Heart right ventricle (tissue), 16 donors: ENCODE data around the gene SDR9C7. TPM values are rescaled to one million over a fixed set of nuclear protein-coding genes. Genes with fewer than 3 reads are reported as not detected.
"Not testable (repeated sequence)": the region's sequence is repeated elsewhere in the genome, so short reads cannot be mapped to it uniquely, and the experiment has no call there.

Source experiments
- ATAC-seq, 8 donors: fragments of 200-7000 bp; cut with Tn5 transposase; one replicate each; pipeline ENCODE4 v1.9.1; 2020; ENCODE audit warnings: mild to moderate bottlenecking in 8 of 8, moderate library complexity in 8 of 8, moderate number of reproducible peaks in 1 of 8
- DNase-seq, 2 donors: peaks; one replicate each; pipeline ENCODE4 v3.0.0-alpha.2; 2020
- H3K27ac ChIP-seq, 10 donors: fragments of 200-600 bp; sonication (generic) in 2 of 10; one replicate each; pipeline versions ENCODE4 v1.5.0 to v1.8.0; 2020 to 2022; ENCODE audit warnings: mild to moderate bottlenecking in 3 of 10
- H3K27me3 ChIP-seq, 7 donors: fragments of 200-600 bp; one replicate each; pipeline ENCODE4 v1.8.0; 2021 to 2022; ENCODE audit warnings: mild to moderate bottlenecking in 2 of 7
- H3K36me3 ChIP-seq, 9 donors: fragments of 200-600 bp; sonication (generic) in 1 of 9; one replicate each; pipeline versions ENCODE4 v1.5.0 to v1.8.0; 2020 to 2022; ENCODE audit warnings: mild to moderate bottlenecking in 2 of 9
- H3K4me1 ChIP-seq, 9 donors: fragments of 200-600 bp; sonication (generic) in 1 of 9; one replicate each; pipeline versions ENCODE4 v1.5.0 to v1.8.0; 2020 to 2022; ENCODE audit warnings: mild to moderate bottlenecking in 4 of 9
- H3K4me3 ChIP-seq, 10 donors: fragments of 200-600 bp; sonication (generic) in 2 of 10; one replicate each; pipeline versions ENCODE4 v1.5.0 to v1.8.0; 2020 to 2022; ENCODE audit warnings: mild to moderate bottlenecking in 7 of 10, moderate library complexity in 2 of 10
- H3K9me3 ChIP-seq, 11 donors: fragments of 200-600 bp in 10 of 11; sonication (generic) in 2 of 11; one replicate each; pipeline versions ENCODE4 v1.5.0 to v1.8.0; 2013 to 2022; ENCODE audit warnings: mild to moderate bottlenecking in 2 of 11, control low read depth in 1 of 11, moderate library complexity in 1 of 11
- WGBS, 2 donors: extraction: QIAGEN DNeasy Blood & Tissue Kit; methylation state at CpG; one replicate each; pipeline ENCODE4 v1.1.7; 2013; ENCODE audit warnings: inconsistent platforms in 1 of 2; 5-methylcytosine and 5-hydroxymethylcytosine counted together
- intact Hi-C, 10 donors: fragments of 100-400 bp; cut with DNase I; formaldehyde crosslinking; loops; one replicate each; pipeline versions ENCODE4 v1.11.1 to v1.14.2; 2022
- polyA plus RNA-seq, 2 donors: library from polyadenylated mRNA; stranded (reverse); fragments of 200-250 nt; gene quantifications; one replicate each; pipeline ENCODE4 v1.2.3, GENCODE V29; 2013
- total RNA-seq, 10 donors: library from RNA; stranded (reverse); fragmentation: NEBNext Ultra II Directional in 3 of 10; extraction: Animal tissue kit (Norgen Biotek cat#: 25700) in 3 of 10; gene quantifications; one replicate each; pipeline versions ENCODE4 v1.2.1 to v1.2.4, GENCODE V29; 2021 to 2023
- TF ChIP-seq, protein P1 (sequence below), 9 donors: fragments of 200-600 bp; sonication (generic) in 2 of 9; IDR thresholded peaks; one replicate each; pipeline versions ENCODE4 v1.5.0 to v1.8.0; 2021 to 2022; ENCODE audit warnings: antibody characterized with exemption in 9 of 9, mild to moderate bottlenecking in 5 of 9, moderate library complexity in 1 of 9
- donor health status: Arrhythmogenic right ventricular cardiomyopathy.
- donor health status: ischemic (EF 13 %, LVEDD 7.1; RV severe dilation, severe dysfunction).
- donor health status: healthy with polysubstance abuse.
- donor health status: DM: no; HTN: yes; CAD: no.
- donor health status: DM: no; HTN: no; CAD: no.
- donor health status: ischemic (EF 25% LVEDD 6.9; RV normal size, moderate dysfunction).
- donor health status: ischemic (EF 25% LVEDD 5.7; RV mildly dilated, moderate dysfunction).
- donor health status: healthy.
- donor health status: DM: yes; HTN: yes; CAD: no.
- donor health status: Ischemic cardiomyopathy.
- donor health status: ischemic (EF 35%, LVEDD 5.7; RV mildly dilated, moderate dysfunction).
- donor health status: nonischemic (EF 11% LVEDD 7.7; RV severe dilation, severe dysfunction).
- donor health status: DM: yes; HTN: yes; CAD: no.
- donor health status: PGD.
- donor health status: ischemic (EF 29% LVEDD 5.4; RV normal size, mild dysfunction).
- donor health status: nonischemic (EF 23%, LVEDD 6.1; RV moderate dilation, normal function).

Gene SDR9C7
- total and polyA plus RNA-seq, 12 donors = 0.04 to 0.29 (median 0.21) TPM; not detected in 8

DNA sequence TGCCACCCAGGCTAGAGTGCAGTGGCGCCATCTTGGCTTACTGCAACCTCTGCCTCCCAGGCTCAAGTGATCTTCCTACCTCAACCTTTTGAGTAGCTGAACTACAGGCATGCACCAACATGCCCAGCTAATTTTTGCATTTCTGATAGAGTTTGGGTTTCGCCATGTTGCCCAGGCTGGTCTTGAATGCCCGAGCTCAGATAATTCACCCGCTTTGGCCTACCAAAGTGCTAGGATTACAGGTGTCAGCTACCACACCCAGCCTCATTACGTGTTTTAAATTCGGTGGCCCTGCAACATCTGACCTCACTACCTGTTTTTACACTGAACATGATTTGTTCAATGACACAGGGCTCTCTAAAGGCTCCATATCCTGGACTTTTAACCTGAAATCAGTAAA is 46.1 kb upstream of the SDR9C7 start:
- no peak for DNase-seq
- no peaks in the 10 kb centered on the region for H3K9me3 ChIP-seq
- no peak overlapping the region for H3K27ac ChIP-seq
- 95% methylated on average over 6 of the region's 6 CpGs for WGBS, 2 donors
- no peaks in the 10 kb centered on the region for H3K36me3 ChIP-seq
- ATAC-seq = no peak
- H3K4me1 ChIP-seq = no peaks in the 10 kb centered on the region
- H3K27me3 ChIP-seq = no peaks in the 10 kb centered on the region
- intact Hi-C loops = loop anchor here in 1 of 10 donors (10.0 kb wide), 1 partner anchor 145 kb away; no protein-coding TSS in a partner anchor
- no peak overlapping the region for H3K4me3 ChIP-seq
- TF ChIP-seq, protein P1, sequence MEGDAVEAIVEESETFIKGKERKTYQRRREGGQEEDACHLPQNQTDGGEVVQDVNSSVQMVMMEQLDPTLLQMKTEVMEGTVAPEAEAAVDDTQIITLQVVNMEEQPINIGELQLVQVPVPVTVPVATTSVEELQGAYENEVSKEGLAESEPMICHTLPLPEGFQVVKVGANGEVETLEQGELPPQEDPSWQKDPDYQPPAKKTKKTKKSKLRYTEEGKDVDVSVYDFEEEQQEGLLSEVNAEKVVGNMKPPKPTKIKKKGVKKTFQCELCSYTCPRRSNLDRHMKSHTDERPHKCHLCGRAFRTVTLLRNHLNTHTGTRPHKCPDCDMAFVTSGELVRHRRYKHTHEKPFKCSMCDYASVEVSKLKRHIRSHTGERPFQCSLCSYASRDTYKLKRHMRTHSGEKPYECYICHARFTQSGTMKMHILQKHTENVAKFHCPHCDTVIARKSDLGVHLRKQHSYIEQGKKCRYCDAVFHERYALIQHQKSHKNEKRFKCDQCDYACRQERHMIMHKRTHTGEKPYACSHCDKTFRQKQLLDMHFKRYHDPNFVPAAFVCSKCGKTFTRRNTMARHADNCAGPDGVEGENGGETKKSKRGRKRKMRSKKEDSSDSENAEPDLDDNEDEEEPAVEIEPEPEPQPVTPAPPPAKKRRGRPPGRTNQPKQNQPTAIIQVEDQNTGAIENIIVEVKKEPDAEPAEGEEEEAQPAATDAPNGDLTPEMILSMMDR (IDR thresholded peaks at IDR 0.05) = no peak

- TF ChIP-seq, protein P1 (IDR thresholded peaks at IDR 0.05) = no peak
- no peak for DNase-seq
- 93 to 98% methylated on average over 3 of the region's 3 CpGs for WGBS, 2 donors
- ATAC-seq = no peak
- intact Hi-C loops = loop anchor here in 1 of 10 donors (10.0 kb wide), 1 partner anchor 145 kb away; no protein-coding TSS in a partner anchor
- no peaks in the 10 kb centered on the region for H3K36me3 ChIP-seq
- H3K4me1 ChIP-seq = no peaks in the 10 kb centered on the region
- H3K27me3 ChIP-seq = no peaks in the 10 kb centered on the region
- H3K9me3 ChIP-seq = no peaks in the 10 kb centered on the region
- H3K4me3 ChIP-seq = no peak overlapping the region
- H3K27ac ChIP-seq = no peak overlapping the region
Measured at GRCh38 chr12:56979628-56980027, 45.4 kb upstream of the SDR9C7 start.

DNA sequence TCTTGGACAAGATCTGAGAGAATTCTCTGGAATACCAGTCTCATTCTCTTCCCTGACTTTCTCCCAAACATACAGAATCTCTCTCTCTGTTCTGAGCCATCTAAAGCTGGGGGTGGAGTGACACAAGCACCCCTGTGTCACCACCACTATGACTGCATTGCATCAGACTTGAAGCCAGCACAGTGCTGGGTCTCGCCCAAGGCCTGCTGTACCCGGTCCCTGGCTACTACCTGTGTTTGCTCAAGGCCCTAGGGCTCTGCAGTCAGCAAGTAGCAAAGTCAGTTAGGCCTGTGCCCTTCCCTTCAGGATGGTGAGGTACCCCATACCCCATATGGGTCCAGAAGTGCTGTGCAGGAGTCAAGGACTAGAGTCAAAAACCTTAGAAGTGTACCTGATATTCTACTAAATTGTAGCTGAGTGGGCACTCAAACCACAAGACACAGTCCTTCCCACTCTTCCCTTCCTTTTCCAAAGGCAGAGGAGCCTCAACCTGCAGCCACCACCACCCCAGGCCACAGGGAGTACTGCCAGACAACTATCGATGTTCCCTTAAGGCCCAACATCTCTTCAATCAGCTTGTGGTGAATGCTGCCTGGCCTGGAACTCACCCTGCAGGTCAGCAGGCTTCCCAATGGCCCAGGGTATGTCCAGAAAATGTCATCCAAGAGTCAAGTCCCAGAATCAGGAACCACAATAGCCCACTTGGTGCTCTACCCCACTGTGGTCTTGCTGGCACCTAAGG is 44.4 kb upstream of the SDR9C7 start:
- intact Hi-C loops = no loop called here
- 92 to 94% methylated on average over 3 of the region's 3 CpGs for WGBS, 2 donors
- TF ChIP-seq, protein P1 (IDR thresholded peaks at IDR 0.05) = no peak
- Histone ChIP-seq H3K27ac (no peak overlapping the region), H3K27me3 (no peaks in the 10 kb centered on the region), H3K36me3 (no peaks in the 10 kb centered on the region), H3K4me1 (no peaks in the 10 kb centered on the region), H3K4me3 (no peak overlapping the region), H3K9me3 (peaks cover 0 to 4% (median 0%) of the 10 kb centered on the region in 11 donors)
- ATAC-seq (no peak), DNase-seq (no peak)

DNA sequence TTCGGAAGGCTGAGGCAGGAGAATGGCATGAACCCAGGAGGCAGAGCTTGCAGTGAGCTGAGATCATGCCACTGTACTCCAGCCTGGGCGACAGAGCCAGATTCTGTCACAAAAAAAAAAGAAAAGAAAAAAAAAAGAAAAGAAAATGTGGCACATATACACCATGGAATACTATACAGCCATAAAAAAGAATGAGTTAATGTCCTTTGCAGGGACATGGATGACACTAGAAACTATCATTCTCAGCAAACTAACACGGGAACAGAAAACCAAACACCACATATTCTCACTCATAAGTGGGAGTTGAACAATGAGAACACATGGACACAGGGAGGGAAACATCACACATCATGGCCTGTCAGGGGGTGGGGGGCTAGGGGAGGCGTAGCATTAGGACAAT is 43.2 kb upstream of the SDR9C7 start:
- WGBS, 2 donors = 77 to 88% methylated on average over 4 of the region's 4 CpGs
- H3K9me3 ChIP-seq, H3K36me3 ChIP-seq, ATAC-seq, DNase-seq, H3K27ac ChIP-seq, H3K4me3 ChIP-seq, H3K4me1 ChIP-seq, intact Hi-C loops, H3K27me3 ChIP-seq: not testable (repeated sequence)

DNA sequence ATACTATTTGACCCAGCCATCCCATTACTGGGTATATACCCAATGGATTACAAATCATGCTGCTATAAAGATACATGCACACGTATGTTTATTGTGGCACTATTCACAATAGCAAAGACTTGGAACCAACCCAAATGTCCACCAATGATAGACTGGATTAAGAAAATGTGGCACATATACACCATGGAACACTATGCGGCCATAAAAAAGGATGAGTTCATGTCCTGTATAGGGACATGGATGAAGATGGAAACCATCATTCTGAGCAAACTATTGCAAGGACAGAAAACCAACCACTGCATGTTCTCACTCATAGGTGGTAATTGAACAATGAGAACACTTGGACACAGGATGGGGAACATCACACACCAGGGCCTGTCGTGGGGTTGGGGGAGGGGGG is 40.0 kb upstream of the SDR9C7 start:
- H3K27me3 ChIP-seq, DNase-seq, H3K4me3 ChIP-seq, intact Hi-C loops, H3K36me3 ChIP-seq, ATAC-seq, H3K4me1 ChIP-seq, H3K27ac ChIP-seq: not testable (repeated sequence)
- WGBS, 2 donors = 85 to 88% methylated on average over 3 of the region's 3 CpGs
- peaks cover 0 to 15% (median 0%) of the 10 kb centered on the region in 11 donors for H3K9me3 ChIP-seq

DNA sequence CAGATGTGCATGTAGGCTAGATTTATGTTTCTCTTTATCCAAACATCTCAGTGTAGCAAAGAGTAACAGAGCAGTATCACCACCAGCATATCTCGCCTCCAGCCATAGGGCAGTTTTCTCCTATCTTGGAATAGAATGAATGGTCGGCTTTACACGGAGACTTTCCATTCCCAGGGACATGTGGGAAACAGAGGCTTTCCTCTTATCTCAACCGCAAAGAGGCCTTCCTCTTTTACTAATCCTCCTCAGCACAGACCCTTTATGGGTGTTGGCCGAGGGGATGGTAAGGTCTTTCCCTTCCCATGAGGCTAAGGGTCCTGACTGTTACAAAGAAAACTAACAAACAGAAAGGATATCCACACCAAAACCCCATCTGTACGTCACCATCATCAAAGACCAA is 34.7 kb upstream of the SDR9C7 start:
- ATAC-seq, H3K4me3 ChIP-seq, H3K36me3 ChIP-seq, DNase-seq, H3K4me1 ChIP-seq, H3K27ac ChIP-seq, H3K27me3 ChIP-seq, intact Hi-C loops: not testable (repeated sequence)
- H3K9me3 ChIP-seq = peaks cover 0 to 21% (median 0%) of the 10 kb centered on the region in 11 donors
- WGBS, 2 donors = 59 to 63% methylated on average over 6 of the region's 6 CpGs

- ATAC-seq, H3K27me3 ChIP-seq, DNase-seq, H3K4me1 ChIP-seq, H3K27ac ChIP-seq, H3K4me3 ChIP-seq, H3K36me3 ChIP-seq, intact Hi-C loops: not testable (repeated sequence)
- WGBS, 2 donors = 93 to 96% methylated on average over 15 of the region's 15 CpGs
- peaks cover 0 to 17% (median 0%) of the 10 kb centered on the region in 11 donors for H3K9me3 ChIP-seq
Measured at GRCh38 chr12:56965997-56966642, 31.9 kb upstream of the SDR9C7 start.

GRCh38 chr12:56965124-56965523 is 30.9 kb upstream of the SDR9C7 start:
- ATAC-seq = not testable (repeated sequence)
- WGBS, 2 donors = 93 to 98% methylated on average over 3 to 4 of the region's 4 CpGs

More at GRCh38 chr12:56965124-56965523, 30.9 kb upstream of the SDR9C7 start:
- H3K27ac ChIP-seq, H3K36me3 ChIP-seq, H3K4me1 ChIP-seq, H3K27me3 ChIP-seq, DNase-seq, intact Hi-C loops, H3K4me3 ChIP-seq: not testable (repeated sequence)
- peaks cover 0 to 13% (median 0%) of the 10 kb centered on the region in 11 donors for H3K9me3 ChIP-seq
